Activated naive CD4-positive, alpha-beta T cell treated with anti-CD3 and anti-CD28 coated beads for 36 hours (primary cell): Measurements from ENCODE around the gene GRB10. TPM values are rescaled to one million over a fixed set of nuclear protein-coding genes. Genes with fewer than 3 reads are reported as not detected.

ENCODE experiments used
- CTCF ChIA-PET: fragments of 350-600 bp; sonication (Branson Sonifier 250); formaldehyde crosslinking; loops from one replicate; lab custom pipeline; 2021; ENCODE audit warnings: antibody characterized with exemption; lab: Charles Lee
- DNase-seq: peaks from one replicate; pipeline ENCODE4 v3.0.0-alpha.2; 2020
- H3K27ac Mint-ChIP-seq: one replicate; pipeline ENCODE4 v1.8.0; 2021; ENCODE audit warnings: mild to moderate bottlenecking, mixed read lengths
- H3K27me3 Mint-ChIP-seq: one replicate; pipeline ENCODE4 v1.8.0; 2021; ENCODE audit warnings: low read depth, mixed read lengths
- H3K36me3 Mint-ChIP-seq: one replicate; pipeline ENCODE4 v1.8.0; 2021; ENCODE audit warnings: low read depth, mixed read lengths
- H3K4me1 Mint-ChIP-seq: one replicate; pipeline ENCODE4 v1.8.0; 2021; ENCODE audit warnings: low read depth, mixed read lengths
- H3K4me3 Mint-ChIP-seq: one replicate; pipeline ENCODE4 v1.8.0; 2021; ENCODE audit warnings: mild to moderate bottlenecking, moderate library complexity, mixed read lengths
- H3K9me3 Mint-ChIP-seq: one replicate; pipeline ENCODE4 v1.8.0; 2021; ENCODE audit warnings: mixed read lengths
- intact Hi-C: fragments of 100-400 bp; cut with micrococcal nuclease; formaldehyde crosslinking; loops from one replicate; pipeline ENCODE4 v1.15.1; 2023
- total RNA-seq, 2 experiments: library from RNA; stranded (reverse); gene quantifications; one replicate each; pipeline ENCODE4 v1.2.3, GENCODE V29; 2021

The GRB10 gene
- total RNA-seq, 2 experiments from 2014 or later = 24.3 to 30.4 TPM

DNA sequence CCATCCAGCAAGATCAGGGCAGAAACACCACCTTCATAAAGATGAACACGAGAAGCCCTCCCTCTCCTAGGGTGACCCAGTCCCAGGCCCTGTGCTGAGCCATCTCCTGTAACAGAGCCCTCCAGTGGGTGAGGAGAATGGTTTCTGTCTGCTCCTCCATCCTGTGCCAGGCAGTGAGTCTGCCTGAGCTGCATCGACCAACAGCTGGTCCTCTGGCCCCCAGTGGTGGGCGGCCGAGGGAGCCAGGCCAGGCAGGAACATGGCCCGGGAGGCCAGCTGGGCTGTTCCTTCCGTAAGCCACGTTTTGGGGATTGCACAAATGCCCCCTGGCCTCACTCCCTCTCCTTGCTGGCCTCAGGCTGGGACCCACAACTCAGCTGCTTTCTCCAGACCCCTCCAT is 73.5 kb downstream of the GRB10 start:
- no peak overlapping the region for H3K27ac Mint-ChIP-seq
- H3K9me3 Mint-ChIP-seq = no peaks in the 10 kb centered on the region
- H3K4me1 Mint-ChIP-seq = peaks cover 10% of the 10 kb centered on the region
- H3K36me3 Mint-ChIP-seq = no peaks in the 10 kb centered on the region
- intact Hi-C loops = no loop called here
- CTCF ChIA-PET = interaction anchor here (1.9 kb wide), 1 partner anchor 12 kb away, joined by 6 read pairs; no protein-coding TSS in a partner anchor
- no peak overlapping the region for H3K4me3 Mint-ChIP-seq
- no peak for DNase-seq
- H3K27me3 Mint-ChIP-seq = no peaks in the 10 kb centered on the region

DNA sequence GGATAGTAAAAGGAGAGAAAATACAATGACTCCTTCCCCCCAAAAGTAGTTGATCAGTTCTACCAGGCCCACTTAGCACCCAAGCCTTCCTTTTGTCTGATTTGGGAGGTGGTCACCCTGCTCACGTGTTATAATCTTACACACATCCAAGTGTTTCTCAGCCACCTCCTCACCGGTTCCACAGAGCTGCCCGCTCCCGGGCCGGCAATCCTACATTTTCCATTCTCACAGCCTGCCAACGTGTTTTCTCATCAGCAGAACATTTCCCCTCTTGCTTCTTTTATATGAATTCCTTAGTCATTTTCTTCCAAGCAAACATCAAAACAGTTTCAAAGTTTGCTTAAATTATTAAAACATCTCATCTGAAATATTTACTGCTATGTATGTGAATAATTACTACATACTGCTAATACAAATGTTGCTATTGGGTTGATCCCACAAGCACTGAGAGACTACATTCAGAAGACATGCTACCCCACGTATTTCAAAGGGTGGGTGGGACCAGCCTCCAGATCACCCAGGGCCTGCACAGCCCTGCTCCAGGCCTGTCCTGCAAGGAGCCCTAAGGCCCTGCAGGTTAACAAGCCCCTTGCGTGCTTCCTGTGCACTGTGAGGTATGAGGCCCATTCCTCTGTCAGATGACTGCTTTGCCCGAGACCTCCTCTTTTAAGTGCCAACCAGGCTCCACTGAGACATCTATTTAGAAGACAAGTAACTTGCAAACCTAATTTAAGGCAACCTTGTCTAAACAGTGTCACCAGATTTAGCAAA is 75.3 kb downstream of the GRB10 start:
- Mint-ChIP-seq H3K36me3 (no peaks in the 10 kb centered on the region), H3K27ac (no peak overlapping the region), H3K4me1 (peaks cover 5% of the 10 kb centered on the region), H3K27me3 (no peaks in the 10 kb centered on the region), H3K9me3 (no peaks in the 10 kb centered on the region), H3K4me3 (no peak overlapping the region)
- no peak for DNase-seq
- intact Hi-C loops = no loop called here
- CTCF ChIA-PET = no interaction called here

DNA sequence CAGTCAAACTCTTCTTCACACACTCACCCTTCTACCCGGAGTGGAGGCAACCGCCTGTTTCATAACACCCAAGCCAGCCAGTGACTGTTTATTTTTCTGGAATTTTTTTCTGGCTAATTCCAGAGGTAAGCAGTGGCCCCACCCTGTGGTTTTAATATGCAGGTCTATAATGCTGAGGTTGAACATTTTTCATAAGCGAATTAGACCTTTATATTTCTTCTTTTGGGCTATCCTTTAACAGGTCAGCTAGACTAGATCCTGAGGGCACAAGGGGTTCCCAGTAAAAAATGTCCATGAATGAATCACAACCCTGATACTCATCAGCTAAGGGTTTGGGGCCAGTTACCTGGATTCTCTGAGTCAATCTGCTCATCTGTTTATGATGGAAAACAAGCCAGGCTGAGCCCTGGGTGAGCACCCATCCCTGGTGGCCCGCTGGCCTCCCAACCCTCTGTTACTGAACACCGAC is 76.2 kb downstream of the GRB10 start:
- H3K4me1 Mint-ChIP-seq = no peaks in the 10 kb centered on the region
- intact Hi-C loops = no loop called here
- no peaks in the 10 kb centered on the region for H3K9me3 Mint-ChIP-seq
- H3K27me3 Mint-ChIP-seq = no peaks in the 10 kb centered on the region
- CTCF ChIA-PET = interaction anchor here (0.9 kb wide), 1 partner anchor 454 kb away, joined by 3 read pairs; no protein-coding TSS in a partner anchor
- H3K27ac Mint-ChIP-seq = no peak overlapping the region
- no peak for DNase-seq
- H3K36me3 Mint-ChIP-seq = no peaks in the 10 kb centered on the region
- no peak overlapping the region for H3K4me3 Mint-ChIP-seq

- intact Hi-C loops = no loop called here
- Mint-ChIP-seq H3K9me3 (no peaks in the 10 kb centered on the region), H3K4me3 (no peak overlapping the region), H3K27ac (no peak overlapping the region), H3K27me3 (no peaks in the 10 kb centered on the region), H3K4me1 (peaks cover 9% of the 10 kb centered on the region), H3K36me3 (no peaks in the 10 kb centered on the region)
- no peak for DNase-seq
- CTCF ChIA-PET = no interaction called here
Measured at GRCh38 chr7:50704844-50705243, 77.9 kb downstream of the GRB10 start.

DNA sequence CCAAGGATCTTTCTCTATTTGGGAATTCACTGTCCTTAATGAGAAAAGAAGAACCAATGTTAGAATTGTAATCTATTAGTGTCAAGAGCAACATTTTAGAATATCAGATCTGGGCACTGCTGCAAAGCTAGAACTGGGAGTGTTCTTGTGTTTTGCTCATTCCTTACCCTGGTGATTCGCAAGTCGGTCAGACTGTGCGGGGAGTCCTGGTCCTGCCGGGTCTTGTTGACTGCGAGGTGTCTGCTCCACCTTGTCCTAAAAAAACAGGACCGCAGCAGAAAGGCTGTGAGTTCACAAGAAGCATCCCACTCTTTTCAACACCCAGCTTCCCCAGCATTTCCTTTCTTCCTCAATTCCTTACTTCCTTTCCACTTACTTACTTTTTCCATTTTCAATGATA is 79.0 kb downstream of the GRB10 start:
- no peak overlapping the region for H3K4me3 Mint-ChIP-seq
- DNase-seq = no peak
- H3K27ac Mint-ChIP-seq = no peak overlapping the region
- no peaks in the 10 kb centered on the region for H3K36me3 Mint-ChIP-seq
- H3K9me3 Mint-ChIP-seq = no peaks in the 10 kb centered on the region
- CTCF ChIA-PET = no interaction called here
- peaks cover 16% of the 10 kb centered on the region for H3K4me1 Mint-ChIP-seq
- H3K27me3 Mint-ChIP-seq = no peaks in the 10 kb centered on the region
- intact Hi-C loops = no loop called here

- no peaks in the 10 kb centered on the region for H3K36me3 Mint-ChIP-seq
- no peaks in the 10 kb centered on the region for H3K27me3 Mint-ChIP-seq
- H3K4me3 Mint-ChIP-seq = no peak overlapping the region
- no peak for DNase-seq
- H3K27ac Mint-ChIP-seq = no peak overlapping the region
- CTCF ChIA-PET = no interaction called here
- intact Hi-C loops = loop anchor here (10.0 kb wide), 1 partner anchor 436 kb away; no protein-coding TSS in a partner anchor
- H3K9me3 Mint-ChIP-seq = no peaks in the 10 kb centered on the region
- peaks cover 19% of the 10 kb centered on the region for H3K4me1 Mint-ChIP-seq
Measured at GRCh38 chr7:50699143-50699542, 83.6 kb downstream of the GRB10 start.

- CTCF ChIA-PET = interaction anchor here (0.8 to 2.0 kb wide), 6 partner anchors 12 to 463 kb away, joined by 3 to 10 read pairs (median 4); no protein-coding TSS in a partner anchor
- H3K9me3 Mint-ChIP-seq = no peaks in the 10 kb centered on the region
- H3K36me3 Mint-ChIP-seq = no peaks in the 10 kb centered on the region
- no peak overlapping the region for H3K27ac Mint-ChIP-seq
- no peak for DNase-seq
- H3K27me3 Mint-ChIP-seq = no peaks in the 10 kb centered on the region
- H3K4me3 Mint-ChIP-seq = no peak overlapping the region
- peaks cover 19% of the 10 kb centered on the region for H3K4me1 Mint-ChIP-seq
- intact Hi-C loops = loop anchor here (2.0 to 10.0 kb wide), 3 partner anchors 95 to 437 kb away; no protein-coding TSS in a partner anchor
Measured at GRCh38 chr7:50697748-50698147, 84.9 kb downstream of the GRB10 start.

DNA sequence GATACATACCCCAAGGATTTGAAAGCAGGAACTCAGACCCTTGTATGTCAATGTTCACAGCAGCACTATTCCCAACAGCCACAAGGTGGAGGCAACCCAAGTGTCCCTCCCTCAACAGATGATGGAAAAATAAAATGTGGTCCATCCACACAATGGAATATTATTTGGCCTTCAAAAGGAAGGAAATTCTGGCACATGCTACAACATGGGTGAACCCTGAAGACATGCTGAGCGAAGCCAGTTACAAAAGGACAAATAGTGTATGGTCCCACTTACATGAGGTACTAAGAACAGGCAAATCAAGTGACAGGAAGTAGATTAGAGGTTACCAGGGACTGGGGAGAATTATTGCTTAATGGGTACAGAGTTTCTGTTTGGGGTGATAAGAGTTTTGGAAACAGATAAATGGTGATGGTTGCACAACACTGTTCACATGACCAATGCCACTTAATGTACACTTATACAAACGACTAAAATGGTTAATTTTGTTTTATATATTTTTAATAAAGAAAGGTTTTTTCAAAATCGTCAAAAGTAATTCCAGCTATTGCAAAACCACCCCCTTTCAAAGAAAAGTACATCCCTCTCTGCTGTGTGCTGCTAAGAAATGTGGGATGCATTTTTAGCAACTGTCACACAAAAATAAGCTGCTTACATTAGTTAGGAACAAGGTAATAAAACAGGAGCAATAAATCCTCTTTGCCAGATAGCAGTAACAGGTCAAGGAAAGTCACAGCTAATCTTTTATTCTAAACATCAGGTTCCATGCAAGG is 85.7 kb downstream of the GRB10 start:
- peaks cover 19% of the 10 kb centered on the region for H3K4me1 Mint-ChIP-seq
- H3K36me3 Mint-ChIP-seq = no peaks in the 10 kb centered on the region
- no peaks in the 10 kb centered on the region for H3K27me3 Mint-ChIP-seq
- H3K27ac Mint-ChIP-seq = no peak overlapping the region
- peak; percentile 15 for DNase-seq
- CTCF ChIA-PET = interaction anchor here (0.8 to 2.0 kb wide), 6 partner anchors 12 to 464 kb away, joined by 3 to 10 read pairs (median 4); no protein-coding TSS in a partner anchor
- no peaks in the 10 kb centered on the region for H3K9me3 Mint-ChIP-seq
- intact Hi-C loops = loop anchor here (1.0 to 10.0 kb wide), 4 partner anchors 96 to 464 kb away; no protein-coding TSS in a partner anchor
- H3K4me3 Mint-ChIP-seq = no peak overlapping the region

GRCh38 chr7:50695026-50695425 is 87.7 kb downstream of the GRB10 start:
- Mint-ChIP-seq H3K36me3 (no peaks in the 10 kb centered on the region), H3K9me3 (no peaks in the 10 kb centered on the region), H3K27me3 (no peaks in the 10 kb centered on the region), H3K27ac (no peak overlapping the region), H3K4me3 (no peak overlapping the region), H3K4me1 (peaks cover 10% of the 10 kb centered on the region)
- CTCF ChIA-PET = no interaction called here
- intact Hi-C loops = loop anchor here (10.0 kb wide), 1 partner anchor 440 kb away; no protein-coding TSS in a partner anchor
- no peak for DNase-seq

DNA sequence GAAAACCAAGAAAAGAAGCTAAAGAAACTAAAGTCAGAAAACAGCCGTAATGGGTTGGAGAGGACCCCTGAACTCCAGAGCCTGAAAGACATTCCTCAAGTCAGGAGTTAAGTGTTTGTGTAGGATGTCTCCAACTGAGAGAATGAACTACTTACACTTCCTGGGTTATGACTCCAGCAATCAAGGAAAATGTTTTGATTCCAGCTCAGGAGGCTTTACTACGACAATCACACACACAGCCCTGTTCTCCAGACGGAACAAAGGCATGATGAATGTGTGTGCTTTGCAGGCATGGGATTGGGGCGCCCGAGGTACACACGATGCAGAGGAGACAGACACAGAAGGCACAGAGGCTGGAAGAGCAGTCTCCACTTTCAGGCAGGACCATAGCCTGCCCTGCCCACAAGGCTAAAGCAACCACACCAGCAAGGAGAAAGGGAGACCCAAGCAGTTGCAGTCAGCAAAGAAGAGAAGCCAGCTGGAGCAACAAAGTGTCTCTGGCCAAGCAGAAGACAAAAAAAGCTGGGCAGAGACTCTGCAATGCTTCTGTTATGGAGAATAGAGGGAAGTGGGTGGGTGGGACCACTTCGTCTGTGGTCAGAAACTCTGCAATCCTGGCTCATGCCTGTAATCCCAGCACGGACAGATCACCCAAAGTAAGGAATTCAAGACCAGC is 89.1 kb downstream of the GRB10 start:
- Mint-ChIP-seq H3K27ac (no peak overlapping the region), H3K36me3 (no peaks in the 10 kb centered on the region), H3K27me3 (no peaks in the 10 kb centered on the region), H3K4me3 (no peak overlapping the region), H3K9me3 (no peaks in the 10 kb centered on the region), H3K4me1 (peaks cover 3% of the 10 kb centered on the region)
- CTCF ChIA-PET = no interaction called here
- intact Hi-C loops = loop anchor here (10.0 kb wide), 1 partner anchor 441 kb away; no protein-coding TSS in a partner anchor
- no peak for DNase-seq

DNA sequence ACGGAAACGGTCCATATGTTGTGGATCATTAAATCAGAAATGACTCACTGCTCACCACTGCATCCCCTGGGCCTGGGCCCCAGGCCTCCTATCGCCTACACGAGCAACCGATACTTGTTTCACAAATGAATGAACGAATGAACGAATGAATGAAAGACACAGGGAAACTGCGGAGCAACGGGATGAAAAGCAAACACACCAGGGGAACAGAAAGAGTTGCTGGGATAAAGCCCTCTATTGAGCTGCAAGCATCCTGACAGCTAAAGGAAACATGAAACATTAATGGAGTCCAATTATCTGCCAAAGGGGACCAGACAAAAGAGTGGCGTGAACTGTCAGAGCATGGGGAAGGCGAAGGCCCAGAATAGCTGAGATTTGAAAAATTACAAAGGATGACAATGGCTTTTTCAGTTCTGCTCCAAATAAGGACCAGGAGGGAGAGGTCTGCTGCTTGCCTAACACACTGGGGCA is 92.1 kb downstream of the GRB10 start:
- Mint-ChIP-seq H3K36me3 (no peaks in the 10 kb centered on the region), H3K27me3 (no peaks in the 10 kb centered on the region), H3K9me3 (no peaks in the 10 kb centered on the region), H3K27ac (no peak overlapping the region), H3K4me1 (no peaks in the 10 kb centered on the region), H3K4me3 (no peak overlapping the region)
- CTCF ChIA-PET = no interaction called here
- DNase-seq = no peak
- intact Hi-C loops = loop anchor here (10.0 kb wide), 1 partner anchor 444 kb away; no protein-coding TSS in a partner anchor

DNA sequence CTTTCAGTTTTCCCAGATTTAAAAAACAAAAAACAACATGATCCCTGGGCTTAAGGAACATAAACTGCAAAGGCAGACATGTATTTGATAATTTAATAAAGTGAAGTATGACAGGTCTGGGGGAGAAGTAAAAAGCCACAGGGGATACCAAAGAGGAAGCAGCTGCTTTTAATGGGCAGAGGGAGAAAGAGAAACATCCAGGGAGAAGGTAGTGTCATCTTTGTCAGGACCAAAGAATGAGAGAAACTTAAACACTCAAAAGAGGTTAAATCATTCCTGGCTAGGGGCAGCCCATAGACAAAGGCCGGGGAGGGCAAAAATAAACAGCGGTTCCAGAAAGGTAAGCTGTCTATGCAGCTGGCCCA is 94.5 kb downstream of the GRB10 start:
- no peaks in the 10 kb centered on the region for H3K36me3 Mint-ChIP-seq
- H3K4me1 Mint-ChIP-seq = no peaks in the 10 kb centered on the region

More for the DNA sequence above, 94.5 kb downstream of the GRB10 start:
- Mint-ChIP-seq H3K9me3 (no peaks in the 10 kb centered on the region), H3K4me3 (no peak overlapping the region), H3K27me3 (no peaks in the 10 kb centered on the region), H3K27ac (no peak overlapping the region)
- CTCF ChIA-PET = interaction anchor here (0.6 to 1.6 kb wide), 5 partner anchors 9 to 453 kb away, joined by 3 to 4 read pairs (median 3); no protein-coding TSS in a partner anchor
- intact Hi-C loops = no loop called here
- DNase-seq = no peak
